ENCODE measurements around the gene CYP8B1. TPM values are rescaled to one million over a fixed set of nuclear protein-coding genes. Genes with fewer than 3 reads are reported as not detected.

Gene CYP8B1
- total RNA-seq, 1 experiment from 2014 or later: not detected

GRCh38 chr3:42849017-42849416 lies 26.7 kb downstream of the CYP8B1 start:
- DNase-seq (ENCODE audit: unreplicated experiment): no peak
- H3K27me3 Mint-ChIP-seq (ENCODE audit: insufficient read depth, unreplicated experiment): no peaks in the 10 kb centered on the region
- H3K4me3 Mint-ChIP-seq (ENCODE audit: unreplicated experiment): no peak overlapping the region
- CTCF ChIA-PET: interaction anchor here (0.6 to 2.8 kb wide), 3 partner anchors 9 to 195 kb away, joined by 3 to 16 read pairs (median 7); partner anchors contain the start of gene ZBTB47
- no TSS peak for BruUV-seq (replicated peaks)
- H3K27ac Mint-ChIP-seq (ENCODE audit: low read depth, unreplicated experiment): no peak overlapping the region
- TF ChIP-seq CTCF (IDR thresholded peaks at IDR 0.05; ENCODE audit: unreplicated experiment): no peak
- H3K9me3 Mint-ChIP-seq (ENCODE audit: unreplicated experiment): no peaks in the 10 kb centered on the region
- H3K36me3 Mint-ChIP-seq (ENCODE audit: insufficient read depth, unreplicated experiment): no peaks in the 10 kb centered on the region
- H3K4me1 Mint-ChIP-seq (ENCODE audit: insufficient read depth, unreplicated experiment): peaks cover 18% of the 10 kb centered on the region
- intact Hi-C loops (cut with micrococcal nuclease): no loop called here
- POLR2A ChIA-PET: no interaction called here

GRCh38 chr3:42847731-42848130 lies 27.9 kb downstream of the CYP8B1 start:
- ChIA-PET CTCF (no interaction called here), POLR2A (no interaction called here)
- Mint-ChIP-seq H3K27ac (ENCODE audit: low read depth, unreplicated experiment) (no peak overlapping the region), H3K27me3 (ENCODE audit: insufficient read depth, unreplicated experiment) (no peaks in the 10 kb centered on the region), H3K4me3 (ENCODE audit: unreplicated experiment) (no peak overlapping the region), H3K9me3 (ENCODE audit: unreplicated experiment) (no peaks in the 10 kb centered on the region), H3K36me3 (ENCODE audit: insufficient read depth, unreplicated experiment) (no peaks in the 10 kb centered on the region), H3K4me1 (ENCODE audit: insufficient read depth, unreplicated experiment) (peaks cover 18% of the 10 kb centered on the region)
- no TSS peak for BruUV-seq (replicated peaks)
- no peak for TF ChIP-seq CTCF (IDR thresholded peaks at IDR 0.05; ENCODE audit: unreplicated experiment)
- no peak for DNase-seq (ENCODE audit: unreplicated experiment)
- intact Hi-C loops (cut with micrococcal nuclease): no loop called here

GRCh38 chr3:42846685-42847522 lies 28.8 kb downstream of the CYP8B1 start:
- intact Hi-C loops (cut with micrococcal nuclease): no loop called here
- no peaks in the 10 kb centered on the region for H3K36me3 Mint-ChIP-seq (ENCODE audit: insufficient read depth, unreplicated experiment)
- no peak for DNase-seq (ENCODE audit: unreplicated experiment)
- peaks cover 11% of the 10 kb centered on the region for H3K4me1 Mint-ChIP-seq (ENCODE audit: insufficient read depth, unreplicated experiment)
- H3K27ac Mint-ChIP-seq (ENCODE audit: low read depth, unreplicated experiment): no peak overlapping the region
- no TSS peak for BruUV-seq (replicated peaks)
- POLR2A ChIA-PET: no interaction called here
- CTCF ChIA-PET: interaction anchor here (1.8 kb wide), 1 partner anchor 15 kb away, joined by 5 read pairs; no protein-coding TSS in a partner anchor
- no peaks in the 10 kb centered on the region for H3K27me3 Mint-ChIP-seq (ENCODE audit: insufficient read depth, unreplicated experiment)
- no peak overlapping the region for H3K4me3 Mint-ChIP-seq (ENCODE audit: unreplicated experiment)
- H3K9me3 Mint-ChIP-seq (ENCODE audit: unreplicated experiment): no peaks in the 10 kb centered on the region
- no peak for TF ChIP-seq CTCF (IDR thresholded peaks at IDR 0.05; ENCODE audit: unreplicated experiment)

GRCh38 chr3:42844815-42845214 lies 30.9 kb downstream of the CYP8B1 start:
- ChIA-PET CTCF (interaction anchor here (1.8 kb wide), 1 partner anchor 13 kb away, joined by 5 read pairs; no protein-coding TSS in a partner anchor), POLR2A (interaction anchor here (1.3 kb wide), 1 partner anchor 41 kb away, joined by 5 read pairs; the partner anchor contains the start of gene HIGD1A)
- H3K27me3 Mint-ChIP-seq (ENCODE audit: insufficient read depth, unreplicated experiment): no peaks in the 10 kb centered on the region
- H3K4me3 Mint-ChIP-seq (ENCODE audit: unreplicated experiment): no peak overlapping the region
- TF ChIP-seq CTCF (IDR thresholded peaks at IDR 0.05; ENCODE audit: unreplicated experiment): no peak
- no peaks in the 10 kb centered on the region for H3K4me1 Mint-ChIP-seq (ENCODE audit: insufficient read depth, unreplicated experiment)
- no peaks in the 10 kb centered on the region for H3K9me3 Mint-ChIP-seq (ENCODE audit: unreplicated experiment)
- H3K27ac Mint-ChIP-seq (ENCODE audit: low read depth, unreplicated experiment): no peak overlapping the region
- intact Hi-C loops (cut with micrococcal nuclease): no loop called here
- no peaks in the 10 kb centered on the region for H3K36me3 Mint-ChIP-seq (ENCODE audit: insufficient read depth, unreplicated experiment)
- no TSS peak for BruUV-seq (replicated peaks)
- DNase-seq (ENCODE audit: unreplicated experiment): no peak

All from MCF 10A (cell line).